ENCODE results near the gene KCNJ6. TPM values are rescaled to one million over a fixed set of nuclear protein-coding genes. Genes with fewer than 3 reads are reported as not detected.

The KCNJ6 gene
- total RNA-seq, 1 donor from 2014 or later = 10.5 TPM

GRCh38 chr21:37561506-37561905, 354.8 kb downstream of the KCNJ6 start:
- no peak overlapping the region for H3K27ac Mint-ChIP-seq (ENCODE audit: unreplicated experiment)
- H3K27me3 Mint-ChIP-seq (ENCODE audit: unreplicated experiment) = no peaks in the 10 kb centered on the region
- no peak for DNase-seq (ENCODE audit: extremely low spot score, unreplicated experiment)
- TF ChIP-seq CTCF (IDR thresholded peaks at IDR 0.05) = no peak
- no peak overlapping the region for H3K4me3 Mint-ChIP-seq (ENCODE audit: unreplicated experiment)
- peaks cover 10% of the 10 kb centered on the region for H3K9me3 Mint-ChIP-seq (ENCODE audit: unreplicated experiment)
- no peaks in the 10 kb centered on the region for H3K36me3 Mint-ChIP-seq (ENCODE audit: unreplicated experiment)
- peaks cover 19% of the 10 kb centered on the region for H3K4me1 Mint-ChIP-seq (ENCODE audit: unreplicated experiment)

- Mint-ChIP-seq H3K4me3 (ENCODE audit: unreplicated experiment) (no peak overlapping the region), H3K9me3 (ENCODE audit: unreplicated experiment) (peaks cover 10% of the 10 kb centered on the region), H3K36me3 (ENCODE audit: unreplicated experiment) (no peaks in the 10 kb centered on the region), H3K4me1 (ENCODE audit: unreplicated experiment) (peaks cover 15% of the 10 kb centered on the region), H3K27ac (ENCODE audit: unreplicated experiment) (no peak overlapping the region), H3K27me3 (ENCODE audit: unreplicated experiment) (no peaks in the 10 kb centered on the region)
- TF ChIP-seq CTCF (IDR thresholded peaks at IDR 0.05) = no peak
- DNase-seq (ENCODE audit: extremely low spot score, unreplicated experiment) = peak; percentile 59
Observed at GRCh38 chr21:37560385-37560784, 355.9 kb downstream of the KCNJ6 start.

- H3K9me3 Mint-ChIP-seq (ENCODE audit: unreplicated experiment) = peaks cover 10% of the 10 kb centered on the region
- peak; percentile 30 for DNase-seq (ENCODE audit: extremely low spot score, unreplicated experiment)
- H3K36me3 Mint-ChIP-seq (ENCODE audit: unreplicated experiment) = no peaks in the 10 kb centered on the region
- no peak overlapping the region for H3K27ac Mint-ChIP-seq (ENCODE audit: unreplicated experiment)
- H3K27me3 Mint-ChIP-seq (ENCODE audit: unreplicated experiment) = no peaks in the 10 kb centered on the region
- no peaks in the 10 kb centered on the region for H3K4me1 Mint-ChIP-seq (ENCODE audit: unreplicated experiment)
- no peak for TF ChIP-seq CTCF (IDR thresholded peaks at IDR 0.05)
- no peak overlapping the region for H3K4me3 Mint-ChIP-seq (ENCODE audit: unreplicated experiment)
Observed at GRCh38 chr21:37558676-37559211, 357.5 kb downstream of the KCNJ6 start.

Measured in osteocyte (in vitro differentiated cells).